Liver (tissue), 9 donors: ENCODE data around the gene SORCS2. TPM values are rescaled to one million over a fixed set of nuclear protein-coding genes. Genes with fewer than 3 reads are reported as not detected.

ENCODE experiments used
- DNase-seq: peaks from one replicate; pipeline ENCODE4 v3.0.0-alpha.2; 2017; ENCODE audit warnings: low spot score
- H3K27ac ChIP-seq, 2 donors: one replicate each; pipeline ENCODE4 v1.7.0; 2013; ENCODE audit warnings: inconsistent platforms in 2 of 2, low read length in 2 of 2, control low read depth in 1 of 2, low read depth in 1 of 2, mild to moderate bottlenecking in 1 of 2
- H3K27me3 ChIP-seq, 4 donors: one replicate each; pipeline versions ENCODE4 v1.6.1 to v1.7.0; 2013; ENCODE audit warnings: low read length in 3 of 4, inconsistent platforms in 1 of 4, mild to moderate bottlenecking in 1 of 4, moderate library complexity in 1 of 4; ENCODE audit not compliant: control insufficient read depth in 4 of 4, insufficient read depth in 4 of 4
- H3K36me3 ChIP-seq, 4 donors: one replicate each; pipeline versions ENCODE4 v1.6.1 to v1.7.0; 2013; ENCODE audit warnings: low read length in 3 of 4, mild to moderate bottlenecking in 3 of 4, low read depth in 1 of 4, moderate library complexity in 1 of 4; ENCODE audit not compliant: control insufficient read depth in 4 of 4, insufficient read depth in 3 of 4
- H3K4me1 ChIP-seq, 4 donors: one replicate each; pipeline versions ENCODE4 v1.6.1 to v1.7.0; 2013; ENCODE audit warnings: low read length in 3 of 4, mild to moderate bottlenecking in 3 of 4, moderate library complexity in 1 of 4; ENCODE audit not compliant: control insufficient read depth in 4 of 4, insufficient read depth in 4 of 4
- H3K4me3 ChIP-seq, 3 donors: one replicate each; pipeline versions ENCODE4 v1.6.1 to v1.7.0; 2013; ENCODE audit warnings: low read length in 3 of 3, control low read depth in 1 of 3, low read depth in 1 of 3, mild to moderate bottlenecking in 1 of 3
- H3K9ac ChIP-seq, 2 donors: one replicate each; pipeline ENCODE4 v1.7.0; 2013; ENCODE audit warnings: low read length in 2 of 2, mild to moderate bottlenecking in 2 of 2, moderate library complexity in 2 of 2, control low read depth in 1 of 2, low read depth in 1 of 2
- H3K9me3 ChIP-seq, 4 donors: one replicate each; pipeline versions ENCODE4 v1.6.1 to v1.7.0; 2013; ENCODE audit warnings: low read length in 3 of 4; ENCODE audit not compliant: control insufficient read depth in 4 of 4
- ATF3 ChIP-seq: IDR thresholded peaks from 2 replicates; pipeline ENCODE4 v1.6.1; 2016; ENCODE audit warnings: antibody characterized with exemption
- CTCF ChIP-seq: fragments of 150-350 bp; IDR thresholded peaks from 2 replicates; pipeline ENCODE4 v1.5.1; 2017; ENCODE audit warnings: improper control_type of control experiment, low read depth, low read length; ENCODE audit not compliant: missing input control
- EGR1 ChIP-seq, 2 donors: IDR thresholded peaks; 2 replicates each; pipeline ENCODE4 v1.6.1; 2016 to 2018; ENCODE audit warnings: antibody characterized with exemption in 2 of 2, low read depth in 2 of 2
- FOXA1 ChIP-seq: IDR thresholded peaks from 2 replicates; pipeline ENCODE4 v1.6.1; 2016; ENCODE audit warnings: antibody characterized with exemption
- FOXA2 ChIP-seq: IDR thresholded peaks from 2 replicates; pipeline ENCODE4 v1.6.1; 2016; ENCODE audit warnings: antibody characterized with exemption
- GABPA ChIP-seq, 2 donors: IDR thresholded peaks in 1 of 2; conservative IDR thresholded peaks in 1 of 2; 2 replicates each; pipeline ENCODE4 v1.6.1; 2016; ENCODE audit warnings: antibody characterized with exemption in 2 of 2, mild to moderate bottlenecking in 1 of 2, moderate library complexity in 1 of 2
- HNF4A ChIP-seq, 2 donors: conservative IDR thresholded peaks; 2 replicates each; pipeline ENCODE4 v1.6.1; 2016; ENCODE audit warnings: antibody characterized with exemption in 2 of 2, mild to moderate bottlenecking in 2 of 2
- HNF4G ChIP-seq: IDR thresholded peaks from 2 replicates; pipeline ENCODE4 v1.6.1; 2016; ENCODE audit warnings: antibody characterized with exemption
- JUND ChIP-seq, 2 donors: IDR thresholded peaks; 2 replicates each; pipeline ENCODE4 v1.6.1; 2016; ENCODE audit warnings: antibody characterized with exemption in 2 of 2
- NR2F2 ChIP-seq: IDR thresholded peaks from 2 replicates; pipeline ENCODE4 v1.6.1; 2016; ENCODE audit warnings: antibody characterized with exemption
- RAD21 ChIP-seq, 2 donors: IDR thresholded peaks; 2 replicates each; pipeline ENCODE4 v1.6.1; 2016; ENCODE audit warnings: antibody characterized with exemption in 2 of 2, mild to moderate bottlenecking in 2 of 2
- RXRA ChIP-seq, 2 donors: IDR thresholded peaks; 2 replicates each; pipeline ENCODE4 v1.6.1; 2017 to 2018; ENCODE audit warnings: antibody characterized with exemption in 2 of 2, mild to moderate bottlenecking in 1 of 2
- SP1 ChIP-seq: IDR thresholded peaks from 2 replicates; pipeline ENCODE4 v1.6.1; 2018; ENCODE audit warnings: antibody characterized with exemption, mild to moderate bottlenecking
- TAF1 ChIP-seq: conservative IDR thresholded peaks from 2 replicates; pipeline ENCODE4 v1.6.1; 2016; ENCODE audit warnings: antibody characterized with exemption, mild to moderate bottlenecking
- YY1 ChIP-seq: IDR thresholded peaks from 2 replicates; pipeline ENCODE4 v1.6.1; 2016; ENCODE audit warnings: antibody characterized with exemption, mild to moderate bottlenecking
- WGBS: extraction: QIAGEN DNeasy Blood & Tissue Kit; methylation state at CpG from one replicate; pipeline ENCODE4 v1.1.7; 2013; 5-methylcytosine and 5-hydroxymethylcytosine counted together
- polyA plus RNA-seq, 2 donors: library from polyadenylated mRNA; stranded (reverse) in 1 of 2; unstranded in 1 of 2; fragments of 200-250 nt in 1 of 2; fragments of >200 nt in 1 of 2; fragmentation: Nextera tagmentation in 1 of 2; extraction: Ambion mirVana in 1 of 2; gene quantifications; one replicate each; pipeline versions ENCODE4 v1.2.1 to v1.2.3, GENCODE V29; 2013 to 2015
- total RNA-seq, 2 donors: library from RNA; depleted of rRNA; stranded (reverse); fragments of >200 nt; gene quantifications; one replicate each; pipeline ENCODE4 v1.2.3, GENCODE V29; 2014
- TF ChIP-seq, protein P1 (sequence below): IDR thresholded peaks from 2 replicates; pipeline ENCODE4 v1.6.1; 2016; ENCODE audit warnings: antibody characterized with exemption
- TF ChIP-seq, protein P2 (sequence below): IDR thresholded peaks from 2 replicates; pipeline ENCODE4 v1.6.1; 2016; ENCODE audit warnings: antibody characterized with exemption
- TF ChIP-seq, protein P3 (sequence below): IDR thresholded peaks from 2 replicates; pipeline ENCODE4 v1.6.1; 2016; ENCODE audit warnings: antibody characterized with exemption, mild to moderate bottlenecking
- donor health status: healthy.
- donor health status: healthy.
- donor health status: healthy.
- donor health status: healthy.
- donor health status: healthy.

The SORCS2 gene
- total and polyA plus RNA-seq, 4 donors = 0.10 to 1.4 (median 0.92) TPM

DNA sequence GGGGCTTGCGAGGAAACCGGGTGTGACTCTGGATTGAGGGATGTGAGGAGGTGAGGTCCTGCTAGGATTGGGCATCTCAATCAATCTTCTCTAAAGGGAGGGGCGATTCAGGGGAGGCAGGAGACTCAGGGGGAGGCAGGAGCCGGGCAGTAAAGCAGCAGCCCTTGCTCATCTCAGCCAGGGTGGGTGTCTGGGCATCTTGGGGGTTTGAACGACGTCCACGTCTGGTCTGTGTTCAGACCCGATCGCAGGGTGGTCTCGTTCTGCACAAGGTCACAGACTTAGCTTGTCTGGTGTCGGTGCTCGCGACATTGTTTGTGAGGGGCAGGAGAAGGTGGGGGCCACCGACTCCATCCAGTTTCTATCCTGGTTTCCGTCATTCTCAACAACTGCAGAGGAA lies 473.7 kb downstream of the SORCS2 start:
- TF ChIP-seq, protein P1, sequence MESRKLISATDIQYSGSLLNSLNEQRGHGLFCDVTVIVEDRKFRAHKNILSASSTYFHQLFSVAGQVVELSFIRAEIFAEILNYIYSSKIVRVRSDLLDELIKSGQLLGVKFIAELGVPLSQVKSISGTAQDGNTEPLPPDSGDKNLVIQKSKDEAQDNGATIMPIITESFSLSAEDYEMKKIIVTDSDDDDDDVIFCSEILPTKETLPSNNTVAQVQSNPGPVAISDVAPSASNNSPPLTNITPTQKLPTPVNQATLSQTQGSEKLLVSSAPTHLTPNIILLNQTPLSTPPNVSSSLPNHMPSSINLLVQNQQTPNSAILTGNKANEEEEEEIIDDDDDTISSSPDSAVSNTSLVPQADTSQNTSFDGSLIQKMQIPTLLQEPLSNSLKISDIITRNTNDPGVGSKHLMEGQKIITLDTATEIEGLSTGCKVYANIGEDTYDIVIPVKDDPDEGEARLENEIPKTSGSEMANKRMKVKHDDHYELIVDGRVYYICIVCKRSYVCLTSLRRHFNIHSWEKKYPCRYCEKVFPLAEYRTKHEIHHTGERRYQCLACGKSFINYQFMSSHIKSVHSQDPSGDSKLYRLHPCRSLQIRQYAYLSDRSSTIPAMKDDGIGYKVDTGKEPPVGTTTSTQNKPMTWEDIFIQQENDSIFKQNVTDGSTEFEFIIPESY = no peak
- TF ChIP-seq RXRA (IDR thresholded peaks at IDR 0.05) (no peak), ATF3 (no peak), EGR1 (IDR thresholded peaks at IDR 0.05; ENCODE audit: low read depth in 2 of 2) (no peak), JUND (IDR thresholded peaks at IDR 0.05) (no peak), NR2F2 (no peak), FOXA2 (no peak), SP1 (no peak), HNF4A (conservative IDR thresholded peaks at IDR 0.05) (no peak), HNF4G (no peak), TAF1 (no peak), YY1 (no peak), RAD21 (IDR thresholded peaks at IDR 0.05) (no peak), GABPA (IDR thresholded peaks at IDR 0.05 in 1 of 2, conservative IDR thresholded peaks at IDR 0.05 in 1 of 2) (no peak), CTCF (no peak), FOXA1 (no peak)
- TF ChIP-seq, protein P2, sequence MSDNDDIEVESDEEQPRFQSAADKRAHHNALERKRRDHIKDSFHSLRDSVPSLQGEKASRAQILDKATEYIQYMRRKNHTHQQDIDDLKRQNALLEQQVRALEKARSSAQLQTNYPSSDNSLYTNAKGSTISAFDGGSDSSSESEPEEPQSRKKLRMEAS = no peak
- TF ChIP-seq, protein P3, sequence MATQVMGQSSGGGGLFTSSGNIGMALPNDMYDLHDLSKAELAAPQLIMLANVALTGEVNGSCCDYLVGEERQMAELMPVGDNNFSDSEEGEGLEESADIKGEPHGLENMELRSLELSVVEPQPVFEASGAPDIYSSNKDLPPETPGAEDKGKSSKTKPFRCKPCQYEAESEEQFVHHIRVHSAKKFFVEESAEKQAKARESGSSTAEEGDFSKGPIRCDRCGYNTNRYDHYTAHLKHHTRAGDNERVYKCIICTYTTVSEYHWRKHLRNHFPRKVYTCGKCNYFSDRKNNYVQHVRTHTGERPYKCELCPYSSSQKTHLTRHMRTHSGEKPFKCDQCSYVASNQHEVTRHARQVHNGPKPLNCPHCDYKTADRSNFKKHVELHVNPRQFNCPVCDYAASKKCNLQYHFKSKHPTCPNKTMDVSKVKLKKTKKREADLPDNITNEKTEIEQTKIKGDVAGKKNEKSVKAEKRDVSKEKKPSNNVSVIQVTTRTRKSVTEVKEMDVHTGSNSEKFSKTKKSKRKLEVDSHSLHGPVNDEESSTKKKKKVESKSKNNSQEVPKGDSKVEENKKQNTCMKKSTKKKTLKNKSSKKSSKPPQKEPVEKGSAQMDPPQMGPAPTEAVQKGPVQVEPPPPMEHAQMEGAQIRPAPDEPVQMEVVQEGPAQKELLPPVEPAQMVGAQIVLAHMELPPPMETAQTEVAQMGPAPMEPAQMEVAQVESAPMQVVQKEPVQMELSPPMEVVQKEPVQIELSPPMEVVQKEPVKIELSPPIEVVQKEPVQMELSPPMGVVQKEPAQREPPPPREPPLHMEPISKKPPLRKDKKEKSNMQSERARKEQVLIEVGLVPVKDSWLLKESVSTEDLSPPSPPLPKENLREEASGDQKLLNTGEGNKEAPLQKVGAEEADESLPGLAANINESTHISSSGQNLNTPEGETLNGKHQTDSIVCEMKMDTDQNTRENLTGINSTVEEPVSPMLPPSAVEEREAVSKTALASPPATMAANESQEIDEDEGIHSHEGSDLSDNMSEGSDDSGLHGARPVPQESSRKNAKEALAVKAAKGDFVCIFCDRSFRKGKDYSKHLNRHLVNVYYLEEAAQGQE = no peak
- 89% methylated on average over 15 of the region's 15 CpGs for WGBS
- Histone ChIP-seq H3K9me3 (no peaks in the 10 kb centered on the region), H3K9ac (no peak overlapping the region), H3K27me3 (no peaks in the 10 kb centered on the region), H3K36me3 (peaks cover 0 to 4% (median 0%) of the 10 kb centered on the region in 4 donors), H3K27ac (no peak overlapping the region), H3K4me1 (peaks cover 5 to 21% (median 14%) of the 10 kb centered on the region in 4 donors), H3K4me3 (no peak overlapping the region)
- no peak for DNase-seq
